LoVo (cell line): Measurements from ENCODE around the gene KIAA1614.
A peak's percentile ranks its signal among the peaks of the same experiment; 100 is the strongest.

Experiments used
- DNase-seq: peaks from one replicate; pipeline ENCODE4 v3.0.0-alpha.2; 2016; ENCODE audit warnings: low spot score

KIAA1614 gene

GRCh38 chr1:180912801-180913565, at the start of gene KIAA1614:
KIAA1614 (plus strand) TSS chr1:180912897; CDS start chr1:180913244, 347 bp downstream.
- no peak for DNase-seq

GRCh38 chr1:180863158-180863775, 49.4 kb upstream of the KIAA1614 start:
- peak; percentile 52 for DNase-seq

- peak; percentile 50 for DNase-seq
Observed at GRCh38 chr1:180881806-180882509, 30.7 kb upstream of the KIAA1614 start.

GRCh38 chr1:180884588-180885300, 28.0 kb upstream of the KIAA1614 start:
- DNase-seq, result no peak

- DNase-seq, result no peak
Observed at GRCh38 chr1:180886338-180886737, 26.4 kb upstream of the KIAA1614 start.

- DNase-seq, result no peak
Observed at GRCh38 chr1:180887841-180888240, 24.9 kb upstream of the KIAA1614 start.

- DNase-seq, result no peak
Observed at GRCh38 chr1:180888870-180889269, 23.8 kb upstream of the KIAA1614 start.

GRCh38 chr1:180889325-180889724, 23.4 kb upstream of the KIAA1614 start:
- no peak for DNase-seq

GRCh38 chr1:180892272-180892671, 20.4 kb upstream of the KIAA1614 start:
- DNase-seq, result no peak

GRCh38 chr1:180892675-180893074, 20.0 kb upstream of the KIAA1614 start:
- DNase-seq, result no peak

GRCh38 chr1:180893614-180894013, 19.1 kb upstream of the KIAA1614 start:
- no peak for DNase-seq

GRCh38 chr1:180896161-180896560, 16.5 kb upstream of the KIAA1614 start:
- DNase-seq, result no peak

- DNase-seq, result no peak
Observed at GRCh38 chr1:180898441-180899219, 14.1 kb upstream of the KIAA1614 start.

GRCh38 chr1:180899262-180899661, 13.4 kb upstream of the KIAA1614 start:
- no peak for DNase-seq

GRCh38 chr1:180901076-180901990, 11.4 kb upstream of the KIAA1614 start:
- DNase-seq, result no peak

GRCh38 chr1:180902541-180902940, 10.2 kb upstream of the KIAA1614 start:
- no peak for DNase-seq

- DNase-seq, result no peak
Observed at GRCh38 chr1:180905927-180906326, 6.8 kb upstream of the KIAA1614 start.

GRCh38 chr1:180906511-180906910, 6.2 kb upstream of the KIAA1614 start:
- DNase-seq, result no peak

- DNase-seq, result no peak
Observed at GRCh38 chr1:180907313-180908055, 5.2 kb upstream of the KIAA1614 start.
